Small intestine (tissue), 7 donors: Measurements from ENCODE around the gene DPP7. TPM values are rescaled to one million over a fixed set of nuclear protein-coding genes. Genes with fewer than 3 reads are reported as not detected.
"Not testable (repeated sequence)": the region's sequence is repeated elsewhere in the genome, so short reads cannot be mapped to it uniquely, and the experiment has no call there.

Experiments used
- DNase-seq, 2 donors: peaks; one replicate each; pipeline versions ENCODE4 v3.0.0 to v3.0.0-alpha.2; 2013
- FAIRE-seq: peaks from 2 replicates; lab custom pipeline; 2012; peaks lifted over from hg19 to GRCh38; lab: Jason Lieb, UNC
- H3K27ac ChIP-seq, 3 donors: one replicate each; pipeline ENCODE4 v1.5.1; 2013; ENCODE audit warnings: low read length in 2 of 3, mild to moderate bottlenecking in 2 of 3, control low read depth in 1 of 3, inconsistent platforms in 1 of 3, low read depth in 1 of 3, moderate library complexity in 1 of 3
- H3K27me3 ChIP-seq, 3 donors: one replicate each; pipeline ENCODE4 v1.6.1; 2013; ENCODE audit warnings: low read length in 3 of 3, inconsistent platforms in 1 of 3; ENCODE audit not compliant: control insufficient read depth in 3 of 3, insufficient read depth in 3 of 3
- H3K36me3 ChIP-seq, 3 donors: one replicate each; pipeline ENCODE4 v1.6.1; 2013; ENCODE audit warnings: low read length in 3 of 3, inconsistent platforms in 1 of 3, low read depth in 1 of 3, mild to moderate bottlenecking in 1 of 3, moderate library complexity in 1 of 3; ENCODE audit not compliant: control insufficient read depth in 3 of 3, insufficient read depth in 2 of 3
- H3K4me1 ChIP-seq, 3 donors: one replicate each; pipeline ENCODE4 v1.6.1; 2013; ENCODE audit warnings: low read length in 2 of 3, inconsistent platforms in 1 of 3, low read depth in 1 of 3, mild to moderate bottlenecking in 1 of 3, moderate library complexity in 1 of 3; ENCODE audit not compliant: control insufficient read depth in 3 of 3, insufficient read depth in 2 of 3
- H3K4me3 ChIP-seq, 3 donors: one replicate each; pipeline ENCODE4 v1.5.1; 2013; ENCODE audit warnings: low read length in 3 of 3, control low read depth in 1 of 3, inconsistent platforms in 1 of 3, low read depth in 1 of 3, mild to moderate bottlenecking in 1 of 3, moderate library complexity in 1 of 3
- H3K9me3 ChIP-seq, 2 donors: one replicate each; pipeline ENCODE4 v1.6.1; 2013; ENCODE audit warnings: low read depth in 1 of 2, low read length in 1 of 2; ENCODE audit not compliant: control insufficient read depth in 2 of 2, insufficient read depth in 1 of 2
- WGBS, 3 donors: extraction: QIAGEN DNeasy Blood & Tissue Kit; methylation state at CpG; one replicate each; pipeline ENCODE4 v1.1.7; 2013; 5-methylcytosine and 5-hydroxymethylcytosine counted together
- polyA plus RNA-seq, 4 donors: library from polyadenylated mRNA; stranded (reverse) in 3 of 4; unstranded in 1 of 4; fragments of 200-250 nt in 3 of 4; fragments of 120-200 nt in 1 of 4; gene quantifications; one replicate each; pipeline versions ENCODE4 v1.2.1 to v1.2.3, GENCODE V29; 2013
- donor health status: healthy with polysubstance abuse.
- donor health status: control.
- donor health status: control.
- donor health status: Bipolar disorder and iron deficiency.
- donor health status: healthy.

The DPP7 gene
- polyA plus RNA-seq, 4 donors, result 66.2 to 179 (median 121) TPM

DNA sequence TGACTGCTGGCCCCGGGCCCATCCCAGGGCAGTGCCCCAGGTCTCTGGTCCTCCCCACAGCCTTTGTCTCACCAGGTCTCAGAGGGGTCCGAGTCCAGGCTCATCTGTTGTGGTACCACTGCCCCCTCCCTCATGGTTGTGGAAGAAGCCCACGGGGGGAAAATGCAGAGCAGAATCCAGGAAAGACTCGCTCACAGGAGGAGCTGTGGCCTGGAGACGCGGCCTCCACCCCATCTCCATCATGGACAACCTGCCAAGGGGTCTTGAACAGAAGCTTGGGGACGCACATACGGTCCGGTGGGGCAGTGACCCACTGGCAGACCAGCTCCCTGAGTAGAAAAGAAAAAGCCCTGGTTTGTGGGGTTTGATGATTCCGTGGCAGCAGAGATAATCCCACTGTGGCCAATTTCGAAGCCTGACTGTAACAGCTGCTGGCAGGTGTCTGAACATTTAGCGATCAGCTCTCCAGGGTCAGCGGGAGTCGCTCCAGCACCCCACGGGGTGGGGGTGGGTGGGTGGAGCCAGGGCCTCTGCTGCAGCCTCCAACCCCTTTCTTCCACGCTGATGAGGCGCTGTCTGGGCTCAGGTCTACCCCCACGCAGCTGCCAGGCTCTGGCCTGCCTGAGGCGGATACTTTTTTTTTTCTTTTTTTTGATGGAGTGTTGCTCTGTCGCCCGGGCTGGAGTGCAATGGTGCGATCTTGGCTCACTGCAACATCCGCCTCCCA, 22.5 kb upstream of the DPP7 start:
- H3K27ac ChIP-seq, result no peak overlapping the region
- no peaks in the 10 kb centered on the region for H3K4me1 ChIP-seq
- no peak overlapping the region for H3K4me3 ChIP-seq
- peaks cover 18 to 75% (median 30%) of the 10 kb centered on the region in 3 donors for H3K27me3 ChIP-seq
- WGBS, 3 donors, result 62 to 76% (median 67%) methylated on average over 22 to 23 of the region's 23 CpGs
- no peaks in the 10 kb centered on the region for H3K36me3 ChIP-seq
- H3K9me3 ChIP-seq, result no peaks in the 10 kb centered on the region
- FAIRE-seq (no peak), DNase-seq (no peak)

DNA sequence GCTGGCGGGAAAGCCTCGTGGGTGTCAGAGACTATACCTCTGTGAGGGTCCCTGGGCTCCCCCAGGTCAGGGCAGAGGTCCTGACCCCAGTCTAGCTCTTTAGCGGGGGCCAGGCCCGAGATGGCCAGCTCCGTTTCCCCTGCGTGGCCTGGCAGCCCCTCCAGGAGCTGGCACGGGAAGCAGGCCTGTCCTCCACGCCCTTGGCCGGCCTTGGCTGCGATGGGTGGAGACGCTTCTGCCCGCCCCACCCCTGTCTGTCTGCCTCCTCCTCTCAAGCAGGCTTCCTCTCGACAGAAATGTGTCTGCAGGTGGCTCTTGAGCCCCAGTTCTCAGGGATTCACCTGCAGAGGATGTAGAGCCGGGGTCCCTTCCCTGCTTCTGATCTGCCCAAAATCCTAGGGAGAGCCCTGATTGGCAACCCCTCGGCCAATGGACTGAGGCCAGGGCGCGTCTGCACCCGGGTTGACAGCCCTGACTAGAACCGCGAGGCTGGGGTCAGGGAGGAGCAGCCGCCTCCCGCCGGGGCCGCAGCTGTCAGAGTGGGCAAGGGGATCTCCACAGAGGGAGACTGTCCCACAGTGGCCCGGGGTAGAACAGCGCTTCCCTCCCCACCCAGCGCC, 21.8 kb upstream of the DPP7 start:
- no peak overlapping the region for H3K4me3 ChIP-seq
- no peak overlapping the region for H3K27ac ChIP-seq
- no peaks in the 10 kb centered on the region for H3K36me3 ChIP-seq
- no peaks in the 10 kb centered on the region for H3K9me3 ChIP-seq
- whole genome bisulfite sequencing, 3 donors, result 25 to 36% (median 31%) methylated on average over 24 to 27 of the region's 27 CpGs
- DNase-seq (no peak), FAIRE-seq (no peak)
- H3K27me3 ChIP-seq, result peaks cover 18 to 72% (median 30%) of the 10 kb centered on the region in 3 donors
- no peaks in the 10 kb centered on the region for H3K4me1 ChIP-seq

DNA sequence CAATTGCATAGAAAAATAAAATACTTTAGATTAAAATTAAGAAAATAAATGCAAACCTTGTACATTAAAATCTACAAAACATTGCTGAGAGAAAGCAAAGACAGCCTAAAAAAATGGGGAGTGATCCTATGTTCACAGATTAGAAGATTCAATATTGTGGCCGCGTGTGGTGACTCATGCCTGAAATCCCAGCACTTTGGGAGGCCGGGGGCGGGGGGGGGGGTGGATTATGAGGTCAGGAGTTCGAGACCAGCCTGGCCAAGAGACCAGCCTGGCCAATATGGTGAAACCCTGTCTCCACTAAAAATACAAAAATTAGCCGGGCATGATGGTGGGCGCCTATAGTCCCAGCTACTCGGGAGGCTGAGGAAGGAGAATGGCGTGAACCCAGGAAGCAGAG, 20.6 kb upstream of the DPP7 start:
- not testable (repeated sequence) for H3K4me3 ChIP-seq, DNase-seq, H3K9me3 ChIP-seq, H3K4me1 ChIP-seq, FAIRE-seq, H3K36me3 ChIP-seq, H3K27ac ChIP-seq
- 58 to 81% (median 60%) methylated on average over 9 of the region's 9 CpGs for WGBS, 3 donors
- peaks cover 14 to 59% (median 27%) of the 10 kb centered on the region in 3 donors for H3K27me3 ChIP-seq

DNA sequence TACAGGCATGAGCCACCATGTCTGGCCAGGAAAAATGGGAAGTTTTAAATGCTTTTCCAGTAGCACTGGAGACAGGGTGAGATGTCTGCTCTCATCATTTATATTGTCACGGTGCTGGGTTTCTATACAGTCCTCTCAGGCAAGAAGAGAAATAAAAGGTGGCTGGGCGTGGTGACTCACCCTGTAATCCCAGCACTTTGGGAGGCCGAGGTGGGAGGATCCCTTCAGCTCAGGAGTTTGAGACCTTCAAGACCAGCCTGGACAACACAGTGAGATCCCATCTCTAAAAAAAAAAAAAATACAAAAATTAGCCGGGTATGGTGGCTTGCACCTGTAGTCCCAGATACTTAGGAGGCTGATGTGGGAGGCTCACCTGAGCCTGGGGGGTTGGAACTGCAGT, 19.7 kb upstream of the DPP7 start:
- 55 to 79% (median 66%) methylated on average over 4 of the region's 4 CpGs for WGBS, 3 donors
- no peak for FAIRE-seq
- DNase-seq, result no peak
- no peak overlapping the region for H3K4me3 ChIP-seq
- H3K36me3 ChIP-seq, result no peaks in the 10 kb centered on the region
- H3K4me1 ChIP-seq, result peaks cover 0 to 3% (median 0%) of the 10 kb centered on the region in 3 donors
- no peak overlapping the region for H3K27ac ChIP-seq
- peaks cover 0 to 5% of the 10 kb centered on the region in 2 donors for H3K9me3 ChIP-seq
- H3K27me3 ChIP-seq, result peaks cover 8 to 51% (median 20%) of the 10 kb centered on the region in 3 donors

DNA sequence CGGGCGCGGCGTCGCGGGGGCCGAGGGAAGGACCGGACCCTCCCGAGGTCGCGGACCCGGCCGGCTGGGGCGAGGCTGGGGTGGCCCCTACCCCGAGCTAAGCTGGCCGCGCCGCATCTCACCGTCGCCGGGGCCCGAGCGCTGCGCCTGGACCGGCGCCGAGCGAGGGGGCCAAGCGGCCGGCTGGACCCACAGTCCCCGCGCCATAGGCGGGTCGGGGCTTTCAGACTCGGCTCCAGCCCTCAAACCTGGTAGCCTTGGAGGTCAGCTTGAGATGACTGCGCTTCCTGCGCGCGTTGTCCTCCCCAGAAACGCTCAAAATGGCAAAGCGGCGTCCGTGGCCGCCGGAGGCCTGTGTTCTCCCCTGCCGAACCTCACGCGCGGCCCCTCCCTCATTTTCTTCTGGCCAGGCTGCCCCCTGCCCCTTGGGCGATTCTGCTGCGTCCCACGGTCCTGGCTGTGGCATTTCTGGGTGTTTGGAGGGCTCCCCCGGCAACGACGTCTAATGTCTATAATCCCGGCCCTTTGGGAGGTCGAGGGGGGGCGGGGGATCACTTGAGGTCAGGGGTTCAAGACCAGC, 15.7 kb upstream of the DPP7 start:
- 5 to 18% (median 13%) methylated on average over 41 to 58 of the region's 58 CpGs for WGBS, 3 donors

DNA sequence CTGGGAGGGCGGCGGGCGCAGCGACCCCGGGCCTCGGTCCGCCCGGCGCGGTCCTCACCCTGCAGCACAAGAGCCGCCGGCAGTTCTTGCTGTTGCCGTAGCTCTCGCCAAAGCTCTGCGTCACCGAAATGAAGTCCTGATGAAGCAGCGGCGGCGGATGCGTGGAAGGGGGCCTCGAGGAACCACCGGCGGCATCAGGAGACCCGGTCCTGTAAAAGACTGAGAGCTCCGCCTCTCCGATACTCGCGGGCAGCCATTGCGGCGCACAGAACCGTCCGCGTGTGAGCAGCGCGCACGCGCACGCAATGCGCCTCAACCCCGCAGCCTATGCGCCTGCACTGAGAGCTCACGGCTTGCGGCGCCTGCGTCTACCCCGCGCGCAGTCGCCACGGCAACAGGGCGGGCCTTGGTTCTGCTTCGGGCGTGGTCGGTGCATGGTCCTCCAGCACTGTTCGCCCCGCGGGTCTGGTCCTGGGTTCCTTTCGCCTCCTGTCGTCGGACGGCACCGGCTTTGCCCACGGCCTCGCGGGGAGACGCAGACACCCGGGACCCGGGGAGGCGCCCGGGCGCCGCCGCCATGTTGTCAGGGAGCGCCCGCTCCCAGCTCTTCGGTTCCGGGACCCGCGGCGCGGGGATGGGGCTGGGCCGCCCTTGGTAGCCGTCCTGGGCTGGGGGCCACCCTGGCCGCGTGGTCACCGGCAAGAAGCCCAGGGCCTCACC, 15.1 kb upstream of the DPP7 start:
- H3K4me3 ChIP-seq, result peak overlapping the region; percentile 51 to 80 (median 72)
- H3K4me1 ChIP-seq, result peaks cover 0 to 23% (median 6%) of the 10 kb centered on the region in 3 donors
- H3K27ac ChIP-seq, result peak overlapping the region; percentile 73 to 94 (median 78)
- 0 to 1% (median 0%) methylated on average over 69 to 86 of the region's 86 CpGs for WGBS, 3 donors
- no peaks in the 10 kb centered on the region for H3K36me3 ChIP-seq
- FAIRE-seq (no peak), DNase-seq (peak; percentile 94 to 95)
- H3K27me3 ChIP-seq, result peaks cover 0 to 15% (median 1%) of the 10 kb centered on the region in 3 donors
- H3K9me3 ChIP-seq, result peaks cover 0 to 5% of the 10 kb centered on the region in 2 donors

More for the DNA sequence above, 15.7 kb upstream of the DPP7 start:
- Histone ChIP-seq H3K36me3 (no peaks in the 10 kb centered on the region), H3K9me3 (peaks cover 0 to 5% of the 10 kb centered on the region in 2 donors), H3K27ac (peak overlapping the region; percentile 41 to 94 (median 78)), H3K27me3 (peaks cover 0 to 15% (median 1%) of the 10 kb centered on the region in 3 donors), H3K4me3 (peak overlapping the region; percentile 51 to 80 (median 72)), H3K4me1 (peaks cover 0 to 23% (median 6%) of the 10 kb centered on the region in 3 donors)
- no peak for FAIRE-seq
- DNase-seq, result no peak

DNA sequence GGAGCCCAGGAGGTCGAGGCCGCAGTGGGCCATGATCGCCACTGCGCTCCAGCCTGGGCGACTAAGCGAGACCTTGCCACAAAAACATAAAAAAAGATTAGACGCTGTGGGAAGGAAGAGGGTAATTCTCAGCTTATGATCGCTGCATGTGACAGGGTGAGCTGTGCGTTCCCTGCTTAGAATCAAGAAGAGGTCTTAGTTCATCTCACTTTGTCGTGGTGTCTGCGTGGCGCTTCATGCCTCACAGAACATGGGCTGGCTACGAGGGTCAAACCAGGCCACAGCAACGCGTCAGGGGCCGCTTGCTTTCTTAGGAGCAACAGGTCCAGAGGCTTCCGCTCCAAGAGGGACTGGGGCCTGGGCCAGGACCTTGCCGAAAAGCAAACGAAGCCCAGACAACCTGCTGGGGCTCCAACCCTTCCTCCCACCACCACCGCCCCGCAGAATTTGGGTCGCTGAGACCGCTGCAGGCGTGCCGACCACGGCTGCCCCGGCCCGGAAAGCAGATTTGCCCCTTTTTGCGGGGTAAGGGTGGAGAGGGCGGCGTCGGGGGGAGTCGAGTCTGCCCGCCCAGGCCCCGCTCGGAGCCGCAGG, 14.4 kb upstream of the DPP7 start:
- H3K27me3 ChIP-seq, result peaks cover 0 to 11% (median 1%) of the 10 kb centered on the region in 3 donors
- DNase-seq (peak; percentile 43 to 65), FAIRE-seq (no peak)
- H3K4me1 ChIP-seq, result peaks cover 0 to 23% (median 6%) of the 10 kb centered on the region in 3 donors
- peak overlapping the region; percentile 51 to 80 (median 72) for H3K4me3 ChIP-seq
- H3K36me3 ChIP-seq, result no peaks in the 10 kb centered on the region
- peaks cover 0 to 5% of the 10 kb centered on the region in 2 donors for H3K9me3 ChIP-seq
- 2 to 12% (median 3%) methylated on average over 35 to 37 of the region's 37 CpGs for WGBS, 3 donors
- peak overlapping the region; percentile 73 to 94 (median 78) for H3K27ac ChIP-seq
